ELF-1 (cell line): ENCODE measurements around the gene AVL9.
A peak's percentile ranks its signal among the peaks of the same experiment; 100 is the strongest.
"Not testable (repeated sequence)": the region's sequence is repeated elsewhere in the genome, so short reads cannot be mapped to it uniquely, and the experiment has no call there.

ENCODE experiments used
- DNase-seq: peaks from one replicate; pipeline ENCODE4 v3.0.0-alpha.2; 2016; ENCODE audit warnings: low read depth, low spot score

Gene AVL9

DNA sequence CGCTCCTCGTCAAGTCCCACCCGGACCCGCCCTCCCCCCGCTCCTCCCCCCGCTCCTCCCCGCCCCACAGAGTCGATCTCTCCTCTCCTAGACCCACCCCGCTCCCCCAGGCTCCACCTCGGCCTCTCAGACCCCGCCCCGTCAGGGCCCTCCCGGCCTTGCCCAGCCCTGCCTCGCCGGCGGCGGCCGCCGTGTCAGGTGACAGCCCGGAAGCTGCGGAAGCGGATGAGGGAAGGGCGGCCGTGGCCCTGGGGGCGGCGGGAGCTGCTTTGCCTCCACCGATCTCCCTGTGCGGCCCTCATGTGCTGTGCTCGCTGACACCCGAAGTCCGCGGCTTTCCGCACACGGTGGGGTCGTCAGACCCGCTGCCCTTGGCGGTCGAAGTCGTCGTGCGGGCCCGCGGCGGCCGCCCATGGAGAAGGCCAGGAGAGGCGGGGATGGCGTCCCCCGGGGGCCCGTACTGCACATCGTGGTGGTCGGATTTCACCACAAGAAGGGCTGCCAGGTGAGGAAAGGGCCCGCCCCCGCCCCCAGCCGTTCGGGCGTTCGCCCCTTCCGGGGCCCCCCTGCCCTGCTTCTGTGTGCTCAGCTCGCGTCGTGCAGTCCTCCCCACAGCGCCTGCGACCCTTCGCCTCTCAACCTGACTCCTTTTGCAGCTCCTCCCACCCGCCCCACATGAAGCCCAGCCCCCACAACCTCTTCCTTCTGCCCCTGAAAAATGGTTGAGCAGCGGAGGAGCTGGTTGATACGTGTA lies at the start of gene AVL9:
TSS of gene AVL9 (plus strand) at position 192 of the 754 bp plus-strand sequence. CDS start at position 413, 221 bp downstream.
- peak; percentile 95 for DNase-seq

DNA sequence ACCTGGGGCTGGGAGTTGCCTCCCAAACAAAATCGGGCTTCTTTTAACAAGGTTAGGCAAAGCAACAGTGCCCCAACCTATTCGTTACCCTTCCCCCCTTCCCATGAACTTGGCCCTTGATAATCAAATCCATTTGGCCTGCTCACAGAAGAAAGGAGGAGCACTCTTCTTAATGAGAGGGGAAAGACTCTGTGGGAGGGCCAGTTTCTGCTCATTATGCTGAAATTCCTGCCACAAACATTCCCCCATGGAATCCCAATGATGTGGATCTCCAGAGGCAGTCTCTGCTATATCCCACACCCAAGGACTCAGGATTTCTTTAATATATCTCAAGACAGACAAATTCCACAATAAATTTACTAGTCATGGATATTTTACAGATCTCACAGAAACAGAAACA lies 48.1 kb upstream of the AVL9 start:
- peak; percentile 7 for DNase-seq

DNA sequence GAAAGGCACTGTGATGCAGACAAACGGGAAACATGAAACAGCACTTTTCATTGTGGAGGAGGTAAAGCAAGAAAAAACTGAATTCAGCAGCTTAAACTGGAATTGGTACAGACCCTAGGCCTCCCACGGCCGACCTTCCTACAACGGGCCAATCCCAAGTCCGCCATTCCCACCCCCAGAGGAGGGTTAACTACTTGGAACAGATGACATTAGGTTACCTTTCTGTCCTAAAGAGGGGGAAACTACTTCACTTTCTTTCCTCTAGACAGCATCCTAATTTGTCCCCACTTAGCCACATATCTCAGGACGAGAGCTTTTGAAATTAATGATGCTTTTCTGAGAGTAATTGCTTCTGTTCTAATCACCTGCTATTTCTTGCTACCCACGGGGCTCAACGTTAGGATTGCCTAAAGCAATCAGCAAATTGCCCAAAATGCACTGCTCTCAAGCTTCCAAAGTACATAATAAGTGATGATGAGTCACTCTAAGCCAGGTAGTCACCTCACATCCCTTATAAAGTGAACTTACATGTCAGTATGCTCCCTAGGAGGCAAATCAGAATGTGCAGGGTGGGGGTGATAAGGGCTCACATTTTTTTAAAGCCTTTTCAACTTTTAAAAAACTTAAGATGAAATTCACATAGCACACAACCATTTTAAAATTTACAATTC lies 41.8 kb upstream of the AVL9 start:
- no peak for DNase-seq

- no peak for DNase-seq
Measured at GRCh38 chr7:32458025-32458424, 37.3 kb upstream of the AVL9 start.

- DNase-seq = no peak
Measured at GRCh38 chr7:32459788-32460187, 35.5 kb upstream of the AVL9 start.

GRCh38 chr7:32461484-32461883 lies 33.8 kb upstream of the AVL9 start:
- DNase-seq = no peak

DNA sequence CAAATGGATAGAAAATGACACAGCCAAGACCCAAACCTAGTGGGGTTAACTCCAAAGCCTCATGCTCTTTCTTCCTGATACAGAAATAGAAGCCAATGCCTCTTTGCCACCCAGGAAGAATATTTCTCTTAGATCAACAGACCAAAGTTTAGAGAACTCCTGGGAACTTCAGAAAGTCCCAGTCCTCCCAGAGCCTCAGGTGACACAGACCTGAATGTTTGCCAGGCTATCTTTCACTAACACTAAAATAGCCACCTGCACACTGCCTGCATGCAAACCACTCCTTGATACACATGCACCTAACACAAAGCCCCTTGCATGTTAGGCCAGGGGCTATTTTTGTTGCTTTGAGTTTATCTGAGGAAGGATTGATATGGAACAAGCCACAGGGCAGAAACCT lies 32.8 kb upstream of the AVL9 start:
- no peak for DNase-seq

- no peak for DNase-seq
Measured at GRCh38 chr7:32462977-32463376, 32.3 kb upstream of the AVL9 start.

DNA sequence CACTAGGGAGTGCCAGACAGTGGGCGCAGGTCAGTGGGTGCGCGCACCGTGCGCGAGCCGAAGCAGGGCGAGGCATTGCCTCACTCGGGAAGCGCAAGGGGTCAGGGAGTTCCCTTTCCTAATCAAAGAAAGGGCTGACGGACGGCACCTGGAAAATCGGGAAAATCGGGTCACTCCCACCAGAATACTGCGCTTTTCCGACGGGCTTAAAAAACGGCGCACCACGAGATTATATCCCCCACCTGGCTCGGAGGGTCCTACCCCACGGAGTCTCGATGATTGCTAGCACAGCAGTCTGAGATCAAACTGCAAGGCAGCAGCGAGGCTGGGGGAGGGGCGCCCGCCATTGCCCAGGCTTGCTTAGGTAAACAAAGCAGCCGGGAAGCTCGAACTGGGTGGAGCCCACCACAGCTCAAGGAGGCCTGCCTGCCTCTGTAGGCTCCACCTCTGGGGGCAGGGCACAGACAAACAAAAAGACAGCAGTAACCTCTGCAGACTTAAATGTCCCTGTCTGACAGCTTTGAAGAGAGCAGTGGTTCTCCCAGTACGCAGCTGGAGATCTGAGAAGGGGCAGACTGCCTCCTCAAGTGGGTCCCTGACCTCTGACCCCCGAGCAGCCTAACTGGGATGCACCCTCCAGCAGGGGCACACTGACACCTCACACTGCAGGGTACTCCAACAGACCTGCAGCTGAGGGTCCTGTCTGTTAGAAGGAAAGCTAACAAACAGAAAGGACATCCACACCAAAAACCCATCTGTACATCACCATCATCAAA lies 30.5 kb upstream of the AVL9 start:
- DNase-seq = not testable (repeated sequence)

DNA sequence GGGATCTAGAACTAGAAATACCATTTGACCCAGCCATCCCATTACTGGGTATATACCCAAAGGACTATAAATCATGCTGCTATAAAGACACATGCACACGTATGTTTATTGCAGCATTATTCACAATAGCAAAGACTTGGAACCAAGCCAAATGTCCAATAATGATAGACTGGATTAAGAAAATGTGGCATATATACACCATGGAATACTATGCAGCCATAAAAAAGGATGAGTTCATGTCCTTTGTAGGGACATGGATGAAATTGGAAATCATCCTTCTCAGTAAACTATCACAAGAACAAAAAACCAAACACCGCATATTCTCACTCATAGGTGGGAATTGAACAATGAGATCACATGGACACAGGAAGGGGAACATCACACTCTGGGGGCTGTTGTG lies 25.3 kb upstream of the AVL9 start:
- DNase-seq = not testable (repeated sequence)

GRCh38 chr7:32470871-32471270 lies 24.4 kb upstream of the AVL9 start:
- DNase-seq = peak; percentile 20

GRCh38 chr7:32472015-32472414 lies 23.3 kb upstream of the AVL9 start:
- DNase-seq = no peak

GRCh38 chr7:32474008-32474407 lies 21.3 kb upstream of the AVL9 start:
- DNase-seq = no peak

GRCh38 chr7:32476816-32477648 lies 18.3 kb upstream of the AVL9 start:
- DNase-seq = no peak

DNA sequence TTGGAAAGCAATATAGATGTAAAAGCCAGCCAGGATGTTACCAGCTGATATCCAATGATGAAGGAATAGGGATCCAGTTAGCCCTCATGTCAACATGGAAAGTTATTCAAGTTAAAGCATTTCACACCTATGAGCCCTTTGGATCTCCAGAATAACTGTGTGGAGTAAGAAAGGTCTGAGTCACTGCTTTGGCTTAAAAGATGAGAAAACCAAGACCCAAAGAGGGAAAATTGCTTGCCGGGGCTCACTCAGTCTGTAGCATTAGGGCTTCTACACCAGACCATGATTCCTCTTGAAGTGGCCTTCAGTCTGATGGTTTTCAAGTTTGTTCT lies 17.7 kb upstream of the AVL9 start:
- DNase-seq = no peak

- DNase-seq = peak; percentile 43
Measured at GRCh38 chr7:32479574-32480200, 15.6 kb upstream of the AVL9 start.

DNA sequence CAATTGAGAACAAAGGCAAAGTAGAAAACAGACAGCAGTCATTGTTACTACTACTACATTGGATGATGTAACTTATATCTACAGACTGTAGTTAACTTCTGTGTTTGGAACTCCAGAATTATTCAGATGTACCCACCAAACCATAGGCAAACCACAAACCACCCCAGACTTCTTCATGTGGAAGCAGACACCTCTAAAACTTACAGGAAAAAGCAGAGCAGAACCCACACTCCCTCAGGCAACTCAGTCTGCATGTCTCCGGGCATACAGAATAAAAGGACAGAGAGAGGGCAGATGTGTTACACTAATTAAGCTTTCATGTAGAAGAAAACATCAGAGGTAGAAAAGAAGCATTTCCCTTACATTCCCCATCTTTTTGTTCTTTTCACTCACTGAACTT lies 14.1 kb upstream of the AVL9 start:
- DNase-seq = no peak

- no peak for DNase-seq
Measured at GRCh38 chr7:32481921-32482320, 13.4 kb upstream of the AVL9 start.

DNA sequence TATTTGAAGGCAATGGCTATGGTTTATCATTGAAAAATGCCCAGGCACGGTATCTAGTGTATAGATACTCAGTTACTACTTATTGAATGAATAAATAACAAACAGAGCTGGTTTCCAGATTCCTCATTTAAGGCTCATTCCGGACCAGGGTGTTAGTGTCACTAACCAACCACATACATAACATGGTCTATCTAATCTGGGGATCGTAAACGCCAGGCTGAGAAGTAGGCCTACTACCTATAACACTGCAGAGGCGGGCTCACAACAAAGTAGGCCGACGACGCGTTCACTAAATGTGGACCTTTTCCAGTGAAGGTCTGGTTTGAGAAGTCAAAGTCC lies 5.5 kb upstream of the AVL9 start:
- no peak for DNase-seq

GRCh38 chr7:32490127-32490796 lies 5.0 kb upstream of the AVL9 start, which contains the start of gene LSM5:
Gene LSM5 (minus strand): TSS chr7:32490380. CDS start chr7:32490365, 15 bp downstream.
- peak; percentile 95 for DNase-seq

GRCh38 chr7:32494946-32495297 lies 367 bp upstream of the AVL9 start:
- DNase-seq = no peak
